Ecto neural progenitor cell (in vitro differentiated cells): ENCODE results near the gene AQP12B.
"Not testable (repeated sequence)": the region's sequence is repeated elsewhere in the genome, so short reads cannot be mapped to it uniquely, and the experiment has no call there.

Experiments used
- DNase-seq: peaks from one replicate; pipeline ENCODE4 v3.0.0-alpha.2; 2018; ENCODE audit warnings: low spot score

Gene AQP12B

GRCh38 chr2:240682431-240683224 lies at the start of gene AQP12B:
Gene AQP12B, minus strand, starts transcription at chr2:240682885. Its CDS starts 48 bp downstream, at chr2:240682837.
- DNase-seq = not testable (repeated sequence)

- no peak for DNase-seq
Measured at GRCh38 chr2:240732184-240732583, 49.5 kb upstream of the AQP12B start.

GRCh38 chr2:240731178-240731545 lies 48.5 kb upstream of the AQP12B start:
- no peak for DNase-seq

GRCh38 chr2:240730501-240731177 lies 48.0 kb upstream of the AQP12B start:
- DNase-seq = no peak

- no peak for DNase-seq
Measured at GRCh38 chr2:240728827-240729226, 46.1 kb upstream of the AQP12B start.

GRCh38 chr2:240728361-240728760 lies 45.7 kb upstream of the AQP12B start:
- DNase-seq = no peak

GRCh38 chr2:240727913-240728312 lies 45.2 kb upstream of the AQP12B start:
- DNase-seq = no peak

GRCh38 chr2:240727439-240727838 lies 44.8 kb upstream of the AQP12B start:
- DNase-seq = no peak

GRCh38 chr2:240726876-240727275 lies 44.2 kb upstream of the AQP12B start:
- DNase-seq = no peak

- no peak for DNase-seq
Measured at GRCh38 chr2:240725671-240726070, 43.0 kb upstream of the AQP12B start.

- no peak for DNase-seq
Measured at GRCh38 chr2:240725266-240725665, 42.6 kb upstream of the AQP12B start.

- DNase-seq = no peak
Measured at GRCh38 chr2:240724431-240724830, 41.7 kb upstream of the AQP12B start.

GRCh38 chr2:240723851-240724250 lies 41.2 kb upstream of the AQP12B start:
- DNase-seq = no peak

- DNase-seq = no peak
Measured at GRCh38 chr2:240722796-240723735, 40.4 kb upstream of the AQP12B start.

GRCh38 chr2:240722376-240722775 lies 39.7 kb upstream of the AQP12B start:
- no peak for DNase-seq

- no peak for DNase-seq
Measured at GRCh38 chr2:240721596-240722180, 39.0 kb upstream of the AQP12B start.

- DNase-seq = no peak
Measured at GRCh38 chr2:240720686-240721595, 38.3 kb upstream of the AQP12B start.

- no peak for DNase-seq
Measured at GRCh38 chr2:240719676-240720545, 37.2 kb upstream of the AQP12B start.

- no peak for DNase-seq
Measured at GRCh38 chr2:240718896-240719490, 36.3 kb upstream of the AQP12B start.
